Neural cell (in vitro differentiated cells): Measurements from ENCODE around the gene C19orf67. TPM values are rescaled to one million over a fixed set of nuclear protein-coding genes. Genes with fewer than 3 reads are reported as not detected.

Source experiments
- H2AFZ ChIP-seq: fragments of 200-600, 300-800 bp; sonication (generic), shearing (Covaris generic); 2 replicates; pipeline ENCODE4 v1.6.0; 2014; ENCODE audit warnings: low read depth, mild to moderate bottlenecking, antibody characterized with exemption, low read length, moderate library complexity
- H3F3A ChIP-seq: fragments of 200-600 bp; shearing (Covaris generic); 2 replicates; pipeline ENCODE4 v1.6.1; 2016; ENCODE audit warnings: mild to moderate bottlenecking, moderate library complexity, mixed read lengths, antibody characterized with exemption, low read length; ENCODE audit not compliant: insufficient read depth, poor library complexity, severe bottlenecking
- H3K27ac ChIP-seq: fragments of 200-600, 300-800 bp; sonication (generic), shearing (Covaris generic); 2 replicates; pipeline ENCODE4 v1.5.1; 2014; ENCODE audit warnings: mild to moderate bottlenecking, low read length, moderate library complexity
- H3K27me3 ChIP-seq: fragments of 300-800, 200-600 bp; sonication (generic), shearing (Covaris generic); 2 replicates; pipeline ENCODE4 v1.6.0; 2014; ENCODE audit warnings: mild to moderate bottlenecking, low read depth, low read length, moderate library complexity; ENCODE audit not compliant: insufficient read depth
- H3K36me3 ChIP-seq: fragments of 300-800, 200-600 bp; sonication (generic), shearing (Covaris generic); 2 replicates; pipeline ENCODE4 v1.5.1; 2014; ENCODE audit warnings: mild to moderate bottlenecking, antibody characterized with exemption, low read length, moderate library complexity; ENCODE audit not compliant: insufficient read depth
- H3K4me2 ChIP-seq: fragments of 300-800, 200-600 bp; sonication (generic), shearing (Covaris generic); 2 replicates; pipeline ENCODE4 v1.6.0; 2014; ENCODE audit warnings: mild to moderate bottlenecking, low read length
- H3K4me3 ChIP-seq: fragments of 300-800, 200-600 bp; sonication (generic), shearing (Covaris generic); 2 replicates; pipeline ENCODE4 v1.5.1; 2014; ENCODE audit warnings: mild to moderate bottlenecking, low read length, moderate library complexity
- H3K79me2 ChIP-seq: fragments of 200-600 bp; shearing (Covaris generic); replicated peaks from 2 replicates; pipeline ENCODE4 v1.6.0; 2014; ENCODE audit warnings: mild to moderate bottlenecking, low read length, moderate library complexity; ENCODE audit not compliant: insufficient read depth
- H3K9ac ChIP-seq: fragments of 300-800, 200-600 bp; sonication (generic), shearing (Covaris generic); 2 replicates; pipeline ENCODE4 v1.6.1; 2016; ENCODE audit warnings: mild to moderate bottlenecking, low read length, mixed read lengths
- H3K9me2 ChIP-seq: fragments of 200-600 bp; shearing (Covaris generic); 2 replicates; pipeline ENCODE4 v1.6.1; 2016; ENCODE audit warnings: mild to moderate bottlenecking, low read length, mixed read lengths; ENCODE audit not compliant: insufficient read depth
- H3K9me3 ChIP-seq: fragments of 200-600, 300-800 bp; sonication (generic), shearing (Covaris generic); 2 replicates; pipeline ENCODE4 v1.6.1; 2016; ENCODE audit warnings: mild to moderate bottlenecking, mixed run types, low read length, moderate library complexity, mixed read lengths
- H4K20me1 ChIP-seq: fragments of 200-600 bp; shearing (Covaris generic); 2 replicates; pipeline ENCODE4 v1.6.1; 2016; ENCODE audit warnings: mild to moderate bottlenecking, mixed run types; ENCODE audit not compliant: insufficient read depth
- CTCF ChIP-seq: fragments of 450-650 bp; IDR thresholded peaks from 2 replicates; pipeline ENCODE4 v1.5.1; 2014; ENCODE audit warnings: antibody characterized with exemption, mild to moderate bottlenecking, moderate library complexity; ENCODE audit not compliant: poor library complexity, severe bottlenecking
- EP300 ChIP-seq: fragments of 450-650 bp; conservative IDR thresholded peaks from 2 replicates; pipeline ENCODE4 v1.6.1; 2014; ENCODE audit warnings: antibody characterized with exemption, mild to moderate bottlenecking, moderate library complexity; ENCODE audit not compliant: poor library complexity, severe bottlenecking
- EZH2 ChIP-seq: fragments of 200-600, 300-800 bp; shearing (Covaris generic), sonication (generic); IDR thresholded peaks from 2 replicates; pipeline ENCODE4 v1.6.1; 2014; ENCODE audit warnings: antibody characterized with exemption, low read length, borderline replicate concordance, mild to moderate bottlenecking; ENCODE audit not compliant: insufficient read depth, poor library complexity, severe bottlenecking
- MXI1 ChIP-seq: fragments of 450-650 bp; conservative IDR thresholded peaks from 2 replicates; pipeline ENCODE4 v1.6.1; 2014; ENCODE audit warnings: antibody characterized with exemption, mild to moderate bottlenecking; ENCODE audit not compliant: poor library complexity, severe bottlenecking
- POLR2AphosphoS5 ChIP-seq: IDR thresholded peaks from 2 replicates; pipeline ENCODE4 v1.6.1; 2012
- RAD21 ChIP-seq: fragments of 450-650 bp; conservative IDR thresholded peaks from 2 replicates; pipeline ENCODE4 v1.6.1; 2014; ENCODE audit warnings: antibody characterized with exemption, mild to moderate bottlenecking, moderate library complexity
- REST ChIP-seq: IDR thresholded peaks from 2 replicates; pipeline ENCODE4 v1.6.1; 2012; ENCODE audit warnings: borderline replicate concordance
- SMC3 ChIP-seq: fragments of 450-650 bp; conservative IDR thresholded peaks from 2 replicates; pipeline ENCODE4 v1.6.1; 2014; ENCODE audit warnings: antibody characterized with exemption, mild to moderate bottlenecking, moderate library complexity; ENCODE audit not compliant: poor library complexity
- polyA plus RNA-seq: library from polyadenylated mRNA; depleted of rRNA; stranded (reverse); fragments of >200 nt; gene quantifications from 2 replicates; pipeline ENCODE4 v1.2.3, GENCODE V29; 2014

The C19orf67 gene
- polyA plus RNA-seq, 1 donor from 2014 or later = not detected

GRCh38 chr19:14066134-14066533 is 19.4 kb downstream of the C19orf67 start:
- no peaks in the 10 kb centered on the region for H3K9me3 ChIP-seq
- H3K27ac ChIP-seq = no peak overlapping the region
- H4K20me1 ChIP-seq = no peaks in the 10 kb centered on the region
- H3F3A ChIP-seq = no peaks in the 10 kb centered on the region
- H3K4me2 ChIP-seq = no peak overlapping the region
- no peak overlapping the region for H3K4me3 ChIP-seq
- no peak for TF ChIP-seq EZH2
- no peak for TF ChIP-seq CTCF
- no peak for TF ChIP-seq SMC3
- TF ChIP-seq POLR2AphosphoS5 = no peak
- TF ChIP-seq RAD21 = no peak
- no peak for TF ChIP-seq MXI1
- TF ChIP-seq EP300 = no peak
- TF ChIP-seq REST = no peak
- H3K9me2 ChIP-seq = no peaks in the 10 kb centered on the region
- H3K9ac ChIP-seq = no peak overlapping the region
- no peaks in the 10 kb centered on the region for H3K36me3 ChIP-seq
- H3K27me3 ChIP-seq = no peaks in the 10 kb centered on the region
- H2AFZ ChIP-seq = no peak overlapping the region
- no peaks in the 10 kb centered on the region for H3K79me2 ChIP-seq

GRCh38 chr19:14063105-14063504 is 22.5 kb downstream of the C19orf67 start:
- Histone ChIP-seq H3K4me2 (no peak overlapping the region), H3K27ac (no peak overlapping the region), H3K9ac (no peak overlapping the region), H3K4me3 (no peak overlapping the region), H4K20me1 (no peaks in the 10 kb centered on the region), H3K9me3 (no peaks in the 10 kb centered on the region), H3K27me3 (peaks cover 16% of the 10 kb centered on the region), H2AFZ (no peak overlapping the region), H3K36me3 (no peaks in the 10 kb centered on the region), H3F3A (no peaks in the 10 kb centered on the region), H3K9me2 (no peaks in the 10 kb centered on the region), H3K79me2 (no peaks in the 10 kb centered on the region)
- TF ChIP-seq EZH2 = no peak
- no peak for TF ChIP-seq REST
- no peak for TF ChIP-seq EP300
- TF ChIP-seq RAD21 = no peak
- TF ChIP-seq SMC3 = no peak
- no peak for TF ChIP-seq CTCF
- TF ChIP-seq MXI1 = no peak
